Fibroblast of lung (primary cell): ENCODE data around the gene TMEM117.

Experiments used
- EZH2 ChIP-seq: IDR thresholded peaks from 2 replicates; pipeline ENCODE4 v1.5.1; 2012; ENCODE audit warnings: low read length, control low read depth, mild to moderate bottlenecking; ENCODE audit errors: missing control alignments
- TF ChIP-seq, protein P1 (sequence below), 2 donors: IDR thresholded peaks in 1 of 2; conservative IDR thresholded peaks in 1 of 2; 1 replicate in 1 of 2; 2 replicates in 1 of 2; pipeline ENCODE4 v1.5.1; 2011 to 2012; ENCODE audit warnings: low read length in 2 of 2, control low read depth in 1 of 2, inconsistent platforms in 1 of 2, low read depth in 1 of 2, mild to moderate bottlenecking in 1 of 2

- TF ChIP-seq, protein P1, sequence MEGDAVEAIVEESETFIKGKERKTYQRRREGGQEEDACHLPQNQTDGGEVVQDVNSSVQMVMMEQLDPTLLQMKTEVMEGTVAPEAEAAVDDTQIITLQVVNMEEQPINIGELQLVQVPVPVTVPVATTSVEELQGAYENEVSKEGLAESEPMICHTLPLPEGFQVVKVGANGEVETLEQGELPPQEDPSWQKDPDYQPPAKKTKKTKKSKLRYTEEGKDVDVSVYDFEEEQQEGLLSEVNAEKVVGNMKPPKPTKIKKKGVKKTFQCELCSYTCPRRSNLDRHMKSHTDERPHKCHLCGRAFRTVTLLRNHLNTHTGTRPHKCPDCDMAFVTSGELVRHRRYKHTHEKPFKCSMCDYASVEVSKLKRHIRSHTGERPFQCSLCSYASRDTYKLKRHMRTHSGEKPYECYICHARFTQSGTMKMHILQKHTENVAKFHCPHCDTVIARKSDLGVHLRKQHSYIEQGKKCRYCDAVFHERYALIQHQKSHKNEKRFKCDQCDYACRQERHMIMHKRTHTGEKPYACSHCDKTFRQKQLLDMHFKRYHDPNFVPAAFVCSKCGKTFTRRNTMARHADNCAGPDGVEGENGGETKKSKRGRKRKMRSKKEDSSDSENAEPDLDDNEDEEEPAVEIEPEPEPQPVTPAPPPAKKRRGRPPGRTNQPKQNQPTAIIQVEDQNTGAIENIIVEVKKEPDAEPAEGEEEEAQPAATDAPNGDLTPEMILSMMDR (conservative IDR thresholded peaks at IDR 0.05 in 1 of 2, IDR thresholded peaks at IDR 0.05 in 1 of 2; ENCODE audit: low read depth in 1 of 2, low read length in 2 of 2), result no peak
- no peak for TF ChIP-seq EZH2
These were observed 140.1 kb downstream of the TMEM117 start for GRCh38 chr12:43976027-43976426.
